Fibroblast of pulmonary artery (primary cell): Measurements from ENCODE around the gene IL36RN.

ENCODE experiments used
- DNase-seq: peaks from one replicate; pipeline ENCODE4 v3.0.0-alpha.2; 2010; ENCODE audit warnings: low read depth
- H3K4me3 ChIP-seq: replicated peaks from 2 replicates; pipeline ENCODE4 v1.5.1; 2011; ENCODE audit warnings: low read depth, mild to moderate bottlenecking, control low read depth, low read length, moderate library complexity
- CTCF ChIP-seq: IDR thresholded peaks from 2 replicates; pipeline ENCODE4 v1.5.1; 2011; ENCODE audit warnings: mild to moderate bottlenecking, control low read depth, low read length, inconsistent platforms; ENCODE audit errors: missing control alignments

IL36RN gene

GRCh38 chr2:113076954-113077669, 18.1 kb downstream of the IL36RN start:
- no peak for DNase-seq
- TF ChIP-seq CTCF, result no peak
- no peak overlapping the region for H3K4me3 ChIP-seq

GRCh38 chr2:113077921-113078320, 18.9 kb downstream of the IL36RN start:
- no peak for DNase-seq
- TF ChIP-seq CTCF, result no peak

GRCh38 chr2:113078350-113078839, 19.4 kb downstream of the IL36RN start:
- no peak overlapping the region for H3K4me3 ChIP-seq
- DNase-seq, result no peak
- no peak for TF ChIP-seq CTCF

More at GRCh38 chr2:113077921-113078320, 18.9 kb downstream of the IL36RN start:
- H3K4me3 ChIP-seq, result no peak overlapping the region

- no peak for DNase-seq
- TF ChIP-seq CTCF, result no peak
- H3K4me3 ChIP-seq, result no peak overlapping the region
Observed at GRCh38 chr2:113079131-113079530, 20.1 kb downstream of the IL36RN start.

- peak; percentile 76 for TF ChIP-seq CTCF
- no peak overlapping the region for H3K4me3 ChIP-seq
- DNase-seq, result peak; percentile 28
Observed at GRCh38 chr2:113080134-113080533, 21.1 kb downstream of the IL36RN start.

GRCh38 chr2:113081488-113082210, 22.7 kb downstream of the IL36RN start:
- no peak for TF ChIP-seq CTCF

More at GRCh38 chr2:113081488-113082210, 22.7 kb downstream of the IL36RN start:
- no peak overlapping the region for H3K4me3 ChIP-seq
- DNase-seq, result no peak
